HG03378 (cell line): ENCODE results near the gene HEPN1.

Experiments used
- ATAC-seq: cut with Tn5 transposase; IDR thresholded peaks from one replicate; pipeline ENCODE4 v1.9.1; 2021; ENCODE audit warnings: mild to moderate bottlenecking, moderate library complexity; ENCODE audit not compliant: unreplicated experiment

HEPN1 gene

DNA sequence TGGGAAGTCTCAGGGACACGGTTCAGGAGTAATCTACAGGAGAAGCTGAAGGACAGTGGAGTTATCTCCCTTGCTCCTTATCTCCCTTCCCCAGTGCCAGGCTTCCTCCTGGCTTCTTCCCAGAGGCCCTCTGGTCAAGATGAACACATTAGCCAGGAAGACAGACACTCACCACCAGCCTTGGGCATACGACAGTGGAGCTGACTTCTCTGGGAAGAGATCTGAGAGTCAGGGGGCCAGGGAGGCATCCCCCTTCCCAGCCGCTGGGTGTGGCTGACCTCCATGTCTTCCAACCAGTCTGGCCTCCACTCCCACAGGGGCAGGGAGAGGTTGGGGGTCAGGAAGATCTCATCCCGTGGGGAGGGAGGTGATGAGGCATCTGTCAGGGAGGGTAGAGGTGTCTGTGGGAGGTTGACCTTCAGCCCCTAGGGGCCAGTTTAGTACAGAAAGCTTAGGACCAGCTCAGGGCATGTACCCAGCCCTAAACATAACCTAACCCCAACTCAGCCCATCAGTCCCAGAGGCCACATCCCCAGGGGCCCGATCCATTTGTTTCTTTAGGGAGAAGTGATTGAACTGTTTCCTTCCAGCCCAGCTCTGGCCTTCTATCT, 34.1 kb upstream of the HEPN1 start:
- ATAC-seq: no peak

- no peak for ATAC-seq
These were observed 32.6 kb upstream of the HEPN1 start for GRCh38 chr11:124886476-124886875.

GRCh38 chr11:124886978-124887666, 31.9 kb upstream of the HEPN1 start:
- no peak for ATAC-seq

DNA sequence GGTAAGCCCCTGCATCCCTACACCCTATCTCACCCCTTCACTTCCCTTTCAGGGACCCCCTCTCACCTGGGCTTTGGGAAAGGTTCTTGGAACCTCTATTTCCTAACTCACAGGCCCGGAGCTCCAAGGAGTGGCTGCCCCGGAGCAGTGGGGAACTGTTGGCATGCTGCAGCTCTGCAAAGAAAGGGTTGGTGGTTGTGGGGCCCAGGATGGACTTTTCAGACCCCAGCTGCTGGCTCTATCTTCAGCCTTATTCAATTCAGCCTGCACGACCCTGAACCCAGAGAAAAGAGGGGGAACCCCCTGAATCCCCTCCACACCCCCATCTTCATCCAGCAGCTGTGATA, 31.4 kb upstream of the HEPN1 start:
- no peak for ATAC-seq

GRCh38 chr11:124889191-124890091, 29.6 kb upstream of the HEPN1 start:
- no peak for ATAC-seq

GRCh38 chr11:124890151-124890550, 28.9 kb upstream of the HEPN1 start:
- no peak for ATAC-seq

DNA sequence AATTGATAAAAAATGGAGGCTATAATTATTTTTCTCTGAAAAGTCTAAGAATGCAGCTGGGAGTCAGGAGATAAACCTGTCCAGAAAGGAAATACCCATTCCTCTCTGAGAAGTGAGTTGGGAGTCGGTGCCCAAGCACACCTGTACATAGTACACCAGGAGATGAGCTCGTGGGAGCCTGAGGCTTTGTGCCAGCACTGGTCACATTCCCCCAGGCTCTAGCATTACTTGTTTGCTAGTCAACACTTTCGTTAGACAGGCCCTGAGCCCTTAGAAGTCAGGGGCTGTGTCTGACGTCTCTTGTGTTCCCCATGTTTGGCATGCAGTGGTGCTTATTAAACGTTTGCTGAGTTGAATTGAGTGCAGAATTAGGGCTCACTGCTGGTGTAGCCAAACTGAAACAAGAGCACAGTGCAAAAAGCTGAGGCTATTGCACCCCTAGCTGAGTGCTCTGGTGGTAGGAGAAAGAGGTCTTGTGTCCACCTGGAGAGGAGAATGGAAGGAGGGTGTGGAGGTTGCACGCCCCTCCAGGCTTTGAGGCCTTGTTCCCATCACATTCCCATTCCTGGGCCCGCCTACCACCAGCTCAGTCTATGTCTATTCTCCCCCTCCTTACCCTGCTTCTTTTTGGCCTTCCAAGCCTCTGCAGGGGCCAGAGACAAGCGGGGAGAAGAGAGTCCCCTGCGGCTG, 28.2 kb upstream of the HEPN1 start:
- ATAC-seq: no peak

- no peak for ATAC-seq
These were observed 27.6 kb upstream of the HEPN1 start for GRCh38 chr11:124891373-124891861.

DNA sequence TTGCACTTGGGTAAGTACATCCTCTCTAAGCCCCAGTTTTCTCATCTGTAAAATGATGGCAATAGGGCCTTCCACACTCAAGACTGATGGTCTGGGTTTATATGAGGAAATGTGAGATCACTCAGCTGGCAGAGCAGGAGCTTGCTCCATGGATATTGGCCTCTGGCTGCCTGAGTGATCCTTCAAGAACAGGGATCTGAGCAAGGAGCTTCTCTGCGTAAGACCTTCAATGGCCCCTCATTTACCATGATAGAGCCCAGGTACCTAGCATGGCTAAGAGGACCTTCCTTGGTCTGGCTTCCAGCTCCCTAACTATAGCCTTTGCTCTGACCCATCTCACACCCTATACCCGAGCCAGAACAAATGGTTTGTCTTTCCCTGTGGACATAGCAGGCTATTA, 26.9 kb upstream of the HEPN1 start:
- no peak for ATAC-seq

GRCh38 chr11:124892750-124893454, 26.1 kb upstream of the HEPN1 start:
- ATAC-seq: no peak

DNA sequence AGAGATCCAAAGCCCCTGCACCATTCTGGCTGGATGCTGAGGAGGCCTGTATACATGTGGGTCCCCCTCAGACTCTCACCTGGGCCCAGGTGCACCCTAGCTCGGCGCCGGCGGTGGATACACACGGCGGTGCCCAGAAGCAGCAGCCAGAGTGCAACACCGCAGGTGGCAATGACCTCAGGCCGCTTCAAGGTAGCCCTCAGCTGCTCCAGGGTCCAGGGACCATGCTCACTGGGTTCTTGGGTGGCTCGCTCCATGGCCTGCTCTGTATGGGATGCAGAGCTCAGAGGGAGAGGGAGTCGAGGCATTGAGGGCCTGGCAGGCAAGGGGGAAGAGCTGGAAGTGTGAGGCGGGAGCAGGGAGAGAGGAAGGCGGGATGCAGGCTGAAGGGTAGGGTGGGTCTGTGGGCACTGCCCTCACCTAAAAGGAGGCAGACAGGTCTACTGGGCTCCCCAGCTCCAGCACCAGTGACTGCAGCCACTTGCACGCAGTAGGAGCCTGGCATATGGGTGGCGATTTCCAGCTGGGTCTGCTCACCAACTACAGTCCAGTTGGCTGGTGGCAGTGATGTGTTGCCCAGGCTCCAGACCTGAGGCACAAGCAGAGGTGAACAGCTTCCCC, 25.2 kb upstream of the HEPN1 start:
- no peak for ATAC-seq

DNA sequence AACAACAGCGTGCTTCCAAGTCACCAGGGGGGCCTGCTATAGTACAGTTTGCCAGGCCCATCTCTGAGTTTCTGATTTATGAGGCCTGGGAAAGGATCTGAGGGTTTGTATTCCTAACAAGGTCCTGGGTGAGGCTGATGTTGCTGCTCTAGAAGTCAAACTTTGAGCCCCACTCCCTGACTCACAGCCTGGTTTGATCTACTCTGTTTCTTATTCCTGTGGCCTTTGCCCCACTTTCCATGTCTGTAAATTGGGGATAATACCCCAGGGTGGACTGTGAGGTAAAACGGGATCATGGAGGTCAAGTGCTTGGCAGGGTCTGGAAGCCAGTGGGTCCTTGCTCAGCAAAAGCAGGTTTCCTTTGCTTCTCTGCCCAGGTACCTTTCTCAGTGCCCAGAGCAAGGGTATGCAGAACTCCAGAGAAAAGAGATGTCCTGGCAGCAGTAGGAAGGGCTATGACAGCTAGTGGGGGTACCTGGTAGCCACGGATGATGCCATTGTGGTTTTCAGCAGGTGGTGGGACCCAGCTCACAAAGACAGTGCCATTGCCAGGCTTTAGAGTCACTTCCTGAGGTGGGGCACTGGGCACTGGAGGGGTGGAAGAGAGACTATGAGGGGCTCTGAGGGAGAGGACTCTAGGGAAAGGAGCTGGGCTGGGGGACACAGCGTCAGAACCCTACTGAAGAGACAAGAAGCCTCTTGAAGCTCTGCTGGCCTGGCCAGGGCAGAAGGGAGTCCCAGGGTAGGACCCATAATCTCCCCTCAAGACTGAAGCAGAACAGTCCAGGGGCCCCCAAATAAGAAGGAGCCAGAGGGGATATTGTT, 24.2 kb upstream of the HEPN1 start:
- no peak for ATAC-seq

DNA sequence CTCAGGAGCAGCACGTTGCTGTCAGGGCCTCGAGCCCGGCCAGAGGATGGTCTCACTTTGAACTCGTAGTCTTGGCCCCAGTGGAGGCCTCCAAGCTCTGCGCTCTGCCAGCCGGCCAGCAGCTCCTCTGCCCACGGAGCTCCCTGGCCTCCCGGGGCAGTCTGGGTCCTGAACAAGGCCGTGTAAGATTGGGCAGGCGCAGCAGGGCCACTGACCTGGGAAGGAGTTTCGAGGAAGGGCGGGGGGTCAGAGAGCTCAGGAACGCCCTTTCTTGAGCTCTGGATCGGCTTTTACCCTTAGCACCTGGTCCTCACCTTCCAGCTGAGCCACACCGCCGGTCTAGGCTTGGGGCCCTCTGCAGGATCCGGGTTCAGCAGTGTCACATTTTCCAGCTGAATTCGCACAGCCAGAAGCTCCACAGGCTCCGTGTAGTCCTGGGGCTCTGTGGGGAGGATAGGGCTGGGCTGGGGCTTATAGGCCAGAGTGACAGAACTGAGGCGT, 23.5 kb upstream of the HEPN1 start:
- no peak for ATAC-seq

DNA sequence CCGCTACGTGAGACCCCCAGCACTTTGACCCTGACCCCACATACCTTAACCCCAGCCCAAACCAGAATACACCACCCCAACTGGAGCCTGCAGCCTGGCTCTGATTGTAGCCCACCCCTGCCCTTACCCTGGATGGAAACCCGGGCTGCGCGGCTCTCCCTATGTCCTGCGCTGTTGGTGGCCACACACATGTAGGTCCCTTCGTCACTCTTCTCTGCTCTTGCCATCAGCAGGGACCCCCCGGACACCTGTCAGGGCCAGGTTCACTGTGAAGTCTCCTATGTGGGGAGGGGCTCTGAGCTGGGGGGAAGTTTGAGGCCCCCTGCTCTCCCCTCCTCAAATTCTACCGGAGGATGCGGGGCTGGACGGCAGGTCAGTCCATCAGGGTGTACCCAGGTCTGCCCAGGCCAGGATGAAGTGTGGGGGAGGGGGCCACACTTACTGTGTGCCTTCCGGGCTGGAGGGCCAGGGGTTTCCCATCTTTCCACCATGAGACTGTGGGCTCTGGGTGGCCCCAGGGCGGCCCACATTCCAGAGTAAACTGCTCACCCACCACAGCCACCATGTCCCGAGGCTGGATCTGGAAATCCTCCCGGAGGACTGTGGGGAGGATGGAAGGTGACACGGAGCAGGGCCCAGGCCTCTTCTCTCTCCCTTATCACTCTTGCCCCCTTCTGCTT, 22.8 kb upstream of the HEPN1 start:
- ATAC-seq: no peak

DNA sequence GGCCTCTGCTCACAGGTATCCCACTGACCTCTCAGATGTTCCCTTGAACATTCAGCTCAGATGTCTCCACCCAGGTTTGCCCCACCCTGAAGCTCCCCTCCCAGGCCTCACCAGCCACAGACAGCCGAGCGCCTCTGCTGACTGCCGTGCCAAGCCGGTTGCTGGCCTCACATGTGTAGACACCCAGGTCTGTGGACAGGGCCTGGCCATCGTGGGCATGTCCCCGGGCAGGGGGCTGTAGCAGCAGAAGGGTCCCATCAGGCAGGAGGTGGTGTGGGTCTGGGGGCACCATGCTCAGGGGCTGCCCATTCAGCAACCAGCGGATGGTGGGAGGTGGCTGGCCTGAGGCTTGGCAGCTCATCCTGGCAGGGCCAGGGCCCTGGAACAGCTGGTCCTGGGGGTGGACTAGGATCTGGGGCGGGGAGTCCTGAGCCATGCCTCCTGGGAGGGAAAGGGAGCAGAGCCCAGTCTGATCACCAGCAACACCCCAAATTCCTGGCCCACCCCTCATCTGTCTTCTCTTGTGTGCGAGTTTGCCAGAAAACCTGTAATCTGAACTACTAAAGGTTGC, 22.1 kb upstream of the HEPN1 start:
- no peak for ATAC-seq

- no peak for ATAC-seq
These were observed 21.3 kb upstream of the HEPN1 start, which contains the start of gene ROBO4 for GRCh38 chr11:124897674-124898262. Gene ROBO4, minus strand, starts transcription at chr11:124897865. Its CDS starts 70 bp downstream, at chr11:124897795.

GRCh38 chr11:124898263-124898680, 20.8 kb upstream of the HEPN1 start:
- no peak for ATAC-seq

DNA sequence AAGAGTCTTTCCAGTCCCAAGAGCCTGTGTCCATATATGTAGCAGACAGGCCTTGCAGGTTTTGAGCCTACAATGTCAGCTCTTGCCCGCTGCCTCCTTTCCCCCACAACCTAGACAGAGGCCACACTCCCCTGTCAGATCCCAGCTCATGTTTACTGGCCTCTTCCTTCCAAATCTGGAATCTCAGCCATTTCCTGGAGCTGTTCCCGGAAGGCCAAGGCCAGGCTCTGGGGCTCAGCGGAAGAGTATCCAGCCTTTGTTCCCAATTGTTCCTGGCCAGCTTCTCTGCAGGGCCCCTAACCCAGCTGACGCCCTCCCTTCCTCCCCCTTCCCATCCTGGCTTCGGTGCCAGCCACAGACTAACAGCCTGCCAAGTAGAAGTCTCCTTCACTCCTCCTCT, 20.3 kb upstream of the HEPN1 start:
- ATAC-seq: no peak
